ENCODE measurements around the gene PARP8.
A peak's percentile ranks its signal among the peaks of the same experiment; 100 is the strongest.
"Not testable (repeated sequence)": the region's sequence is repeated elsewhere in the genome, so short reads cannot be mapped to it uniquely, and the experiment has no call there.

Gene PARP8, protein sequence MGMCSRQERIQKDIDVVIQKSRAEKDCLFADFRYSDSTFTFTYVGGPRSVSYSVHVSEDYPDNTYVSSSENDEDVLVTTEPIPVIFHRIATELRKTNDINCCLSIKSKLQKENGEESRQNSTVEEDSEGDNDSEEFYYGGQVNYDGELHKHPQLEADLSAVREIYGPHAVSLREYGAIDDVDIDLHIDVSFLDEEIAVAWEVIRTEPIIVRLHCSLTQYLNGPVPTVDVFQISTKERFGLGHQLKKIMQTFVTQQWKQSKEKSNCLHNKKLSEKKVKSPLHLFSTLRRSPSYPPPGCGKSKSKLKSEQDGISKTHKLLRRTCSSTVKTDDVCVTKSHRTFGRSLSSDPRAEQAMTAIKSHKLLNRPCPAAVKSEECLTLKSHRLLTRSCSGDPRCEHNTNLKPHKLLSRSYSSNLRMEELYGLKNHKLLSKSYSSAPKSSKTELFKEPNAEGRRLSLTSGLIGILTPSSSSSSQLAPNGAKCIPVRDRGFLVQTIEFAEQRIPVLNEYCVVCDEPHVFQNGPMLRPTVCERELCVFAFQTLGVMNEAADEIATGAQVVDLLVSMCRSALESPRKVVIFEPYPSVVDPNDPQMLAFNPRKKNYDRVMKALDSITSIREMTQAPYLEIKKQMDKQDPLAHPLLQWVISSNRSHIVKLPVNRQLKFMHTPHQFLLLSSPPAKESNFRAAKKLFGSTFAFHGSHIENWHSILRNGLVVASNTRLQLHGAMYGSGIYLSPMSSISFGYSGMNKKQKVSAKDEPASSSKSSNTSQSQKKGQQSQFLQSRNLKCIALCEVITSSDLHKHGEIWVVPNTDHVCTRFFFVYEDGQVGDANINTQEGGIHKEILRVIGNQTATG

DNA sequence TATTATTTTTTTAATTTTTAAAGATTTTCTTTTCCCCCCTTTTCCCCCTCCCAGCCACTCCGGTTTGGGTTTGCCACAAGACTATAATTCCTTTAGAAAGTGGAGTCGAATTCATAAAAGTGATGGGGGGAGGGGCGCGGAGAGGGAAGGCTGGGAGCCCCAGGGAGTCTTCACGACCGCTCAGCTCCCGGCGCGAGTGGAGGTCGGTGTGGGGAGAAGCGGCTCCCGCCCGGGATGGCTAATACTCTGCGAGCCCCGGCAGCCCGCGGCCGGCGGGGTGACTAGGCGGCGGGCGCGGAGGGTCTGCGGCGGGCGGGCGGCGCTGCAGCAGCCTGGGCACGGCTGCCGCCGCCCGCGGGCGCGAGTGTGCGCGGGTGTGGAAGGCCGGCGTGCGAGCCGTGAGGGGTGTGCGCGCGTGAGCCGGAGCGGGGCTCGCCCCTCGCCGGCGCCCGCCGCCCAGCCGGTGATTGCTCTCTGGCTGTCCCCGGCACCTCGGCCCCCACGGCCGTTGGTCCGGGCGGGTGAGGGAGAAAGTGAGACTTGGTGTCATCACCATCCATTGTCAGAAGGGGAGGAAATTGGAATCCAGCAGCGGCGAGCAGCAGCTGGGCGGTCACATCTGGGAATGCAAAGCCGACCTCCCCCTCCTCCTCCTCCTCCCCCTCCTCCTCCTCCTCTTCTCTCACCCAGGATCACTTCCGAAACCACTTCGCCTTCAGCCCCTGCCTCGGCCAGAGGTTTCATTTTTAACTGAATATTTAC lies at the start of gene PARP8:
TSS of gene PARP8 (plus strand) at position 377 of the 762 bp plus-strand sequence. CDS start 459 bp downstream, outside the sequence.
- peak in 1 of 2 donors; percentile 17 for DNase-seq (ENCODE audit: low read depth in 2 of 2)

DNA sequence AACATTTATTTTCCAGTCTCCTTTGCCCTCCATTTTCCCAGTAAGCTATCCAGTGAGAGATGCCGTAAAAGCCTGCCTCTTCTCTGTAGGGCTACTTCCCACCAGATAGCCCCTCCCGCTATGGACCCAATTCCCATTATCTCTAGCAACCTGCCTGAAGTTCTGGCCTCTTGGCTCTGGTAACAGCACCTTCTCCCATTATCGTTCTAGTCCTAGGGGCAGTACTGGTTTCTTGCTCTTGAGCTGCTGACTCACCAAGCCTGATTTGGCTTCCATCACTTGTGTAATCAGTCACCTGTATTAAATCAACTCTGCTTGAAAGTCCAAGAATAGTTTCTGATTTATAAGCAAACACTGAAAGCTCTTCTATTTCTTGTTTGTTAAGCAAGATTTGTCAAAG lies 42.8 kb upstream of the PARP8 start:
- no peak for DNase-seq (ENCODE audit: low read depth in 2 of 2)

DNA sequence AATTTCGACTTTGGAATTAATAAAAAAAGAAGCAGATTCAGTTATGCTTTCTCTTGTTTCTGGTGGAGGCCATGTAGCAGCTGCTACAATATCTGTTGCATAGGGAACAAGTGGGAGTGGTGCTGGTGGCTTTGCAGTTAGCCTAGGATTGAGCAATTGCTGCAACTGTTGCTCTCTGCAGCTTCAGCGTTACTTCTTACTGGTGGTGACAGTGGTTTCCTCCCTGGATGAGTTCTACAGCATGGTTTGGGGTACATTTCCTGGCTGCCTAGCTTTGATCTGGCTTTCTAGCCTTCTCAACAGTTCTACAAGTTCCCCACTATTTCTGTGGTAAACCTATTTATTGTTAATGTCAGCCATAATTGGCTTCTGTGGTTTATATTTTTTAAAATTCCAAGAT lies 31.6 kb upstream of the PARP8 start:
- peak in 1 of 2 donors; percentile 12 for DNase-seq (ENCODE audit: low read depth in 2 of 2)

DNA sequence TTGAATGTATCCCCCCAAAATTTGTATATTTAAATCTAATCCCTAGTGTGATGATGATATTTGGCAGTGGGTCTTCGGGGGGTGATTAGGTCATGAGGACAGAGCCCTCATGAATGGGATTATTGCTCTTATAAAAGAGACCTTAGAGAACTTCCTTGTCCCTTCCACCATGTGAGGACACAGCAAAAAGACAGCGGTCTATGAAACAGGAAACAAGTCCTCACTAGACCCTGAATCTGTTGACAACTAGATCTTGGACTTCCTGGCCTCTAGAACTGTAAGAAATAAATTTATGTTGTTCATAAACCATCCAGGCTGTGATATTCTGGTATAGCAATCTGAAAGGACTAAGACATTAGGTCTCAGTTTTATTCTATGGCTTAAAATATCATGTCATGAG lies 28.9 kb upstream of the PARP8 start:
- not testable (repeated sequence) for DNase-seq (ENCODE audit: low read depth in 2 of 2)

DNA sequence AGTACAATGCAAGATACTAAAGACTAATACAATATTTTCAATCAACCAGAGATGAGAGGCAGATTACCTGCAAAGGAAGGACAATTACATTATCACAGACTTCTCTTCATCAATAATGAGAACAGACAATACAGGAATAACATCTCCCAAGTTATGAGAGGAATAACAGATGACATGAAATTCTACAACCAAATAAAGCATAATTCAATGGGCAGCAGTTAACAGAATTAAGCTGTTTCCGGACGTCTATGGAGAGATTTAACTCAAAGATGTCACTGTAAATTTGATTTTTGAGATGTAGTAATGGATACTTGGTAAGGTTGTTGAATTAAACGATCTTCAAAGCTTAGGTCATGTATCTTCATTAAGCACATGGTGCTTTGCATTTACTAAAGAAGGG lies 19.8 kb upstream of the PARP8 start:
- DNase-seq (ENCODE audit: low read depth in 2 of 2), result no peak

DNA sequence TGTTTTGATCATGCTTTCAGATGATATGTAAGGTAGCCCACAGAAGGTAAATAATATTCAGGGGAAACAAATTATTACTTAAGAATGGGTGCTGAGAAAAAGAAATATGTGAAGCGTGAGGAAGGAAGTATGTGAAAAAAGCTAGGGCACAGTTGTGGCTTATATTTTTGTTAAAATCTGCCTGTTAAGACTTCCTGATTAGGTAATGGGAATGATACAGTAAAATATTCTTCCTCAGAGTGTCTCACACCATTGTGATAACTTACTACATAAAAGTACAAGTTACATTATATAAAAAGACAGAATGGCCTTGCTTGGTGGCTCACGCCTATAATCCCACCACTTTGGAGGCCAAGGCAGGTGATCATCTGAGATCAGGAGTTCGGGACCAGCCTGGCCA lies 18.7 kb upstream of the PARP8 start:
- no peak for DNase-seq (ENCODE audit: low read depth in 2 of 2)

DNA sequence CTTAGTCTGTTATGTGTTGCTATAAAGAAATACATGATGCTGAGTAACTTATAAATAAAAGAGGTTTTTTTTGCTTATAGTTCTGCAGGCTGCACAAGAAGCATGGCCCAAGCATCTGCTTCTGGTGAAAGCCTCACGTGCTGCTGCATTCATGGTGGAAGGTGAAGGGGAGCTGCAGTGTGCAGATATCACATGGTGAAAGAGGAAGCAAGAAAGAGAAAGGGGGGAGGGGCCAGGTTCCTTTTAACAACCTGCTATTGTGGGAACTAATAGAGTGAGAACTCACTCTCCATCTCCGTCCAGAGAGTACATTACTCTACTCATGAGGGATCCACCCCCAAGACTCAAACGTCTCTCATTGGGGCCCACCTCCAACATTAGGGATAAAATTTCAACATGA lies 12.5 kb upstream of the PARP8 start:
- no peak for DNase-seq (ENCODE audit: low read depth in 2 of 2)

DNA sequence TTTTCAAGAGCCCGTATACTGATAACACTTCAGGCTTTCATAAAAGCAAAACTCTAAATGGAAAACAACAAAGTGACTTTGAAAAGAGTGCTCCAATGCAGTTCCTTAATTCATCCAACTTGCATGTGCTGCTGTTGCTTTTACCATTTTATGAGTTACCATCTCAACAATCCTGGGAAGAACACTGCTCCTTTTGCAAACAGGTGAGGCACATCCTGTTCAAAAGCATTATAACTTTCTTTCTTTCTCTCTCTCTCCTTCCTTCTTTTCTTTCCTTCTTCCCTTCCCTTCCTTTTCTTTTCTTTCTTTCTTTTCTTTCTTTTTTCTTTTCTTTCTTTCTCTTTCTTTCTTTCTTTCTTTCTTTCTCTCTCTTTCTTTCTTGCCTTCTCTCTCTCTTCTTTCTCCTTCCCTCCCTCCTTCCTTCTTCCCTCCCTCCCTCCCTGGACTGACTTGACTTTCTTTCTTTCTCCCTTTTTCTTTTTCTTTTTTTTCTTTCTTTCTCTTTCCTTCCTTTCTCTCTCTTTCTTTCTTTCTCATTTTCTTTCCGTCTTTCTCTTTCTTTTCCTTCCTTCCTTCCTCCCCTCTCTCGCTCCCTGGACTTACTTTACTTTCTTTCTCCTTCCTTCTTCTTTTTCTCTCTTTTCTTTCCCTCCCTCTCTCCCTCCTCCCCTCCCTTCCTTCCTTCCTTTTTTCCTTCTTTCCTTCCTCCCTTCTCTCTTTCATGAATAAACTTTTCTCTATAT lies 11.2 kb upstream of the PARP8 start:
- DNase-seq (ENCODE audit: low read depth in 2 of 2), result no peak

DNA sequence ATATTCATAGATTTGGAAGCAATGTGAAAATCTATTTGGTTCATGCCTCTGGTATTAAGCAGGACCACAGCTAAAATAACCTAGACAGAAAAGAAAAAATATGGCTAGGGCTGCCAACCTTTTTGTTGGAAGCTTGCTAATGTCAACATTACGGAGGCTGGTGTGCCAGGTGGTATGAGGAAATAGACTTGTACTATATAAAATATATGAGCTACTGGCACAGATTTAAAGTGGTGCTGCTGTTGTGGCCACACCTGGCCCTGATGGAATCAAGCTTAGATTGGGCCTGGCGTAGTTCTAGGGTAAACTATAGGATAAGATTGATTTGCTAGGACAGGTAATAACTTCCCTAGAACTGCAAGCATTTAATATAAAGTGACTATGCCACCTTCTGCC lies 10.6 kb upstream of the PARP8 start:
- DNase-seq (ENCODE audit: low read depth in 2 of 2), result no peak

DNA sequence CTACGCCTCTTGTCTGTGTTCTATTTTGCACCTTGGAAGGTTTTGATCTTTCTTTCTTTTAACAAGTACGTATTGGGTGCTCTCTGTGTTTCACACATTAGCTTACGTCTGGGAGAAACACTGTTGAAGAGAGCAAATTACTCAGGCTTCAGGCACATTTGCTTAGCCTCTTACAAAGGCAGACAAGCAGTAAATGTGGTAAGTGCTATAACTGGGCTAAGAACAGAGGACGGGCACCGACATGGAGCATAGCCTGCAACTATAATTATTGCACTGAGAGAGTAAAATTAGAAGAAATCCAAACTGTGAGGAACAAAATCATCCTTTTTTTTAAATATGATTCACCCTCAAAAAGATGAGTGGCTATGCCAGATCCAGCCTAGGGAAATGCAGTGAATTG lies 9.4 kb upstream of the PARP8 start:
- DNase-seq (ENCODE audit: low read depth in 2 of 2), result no peak

DNA sequence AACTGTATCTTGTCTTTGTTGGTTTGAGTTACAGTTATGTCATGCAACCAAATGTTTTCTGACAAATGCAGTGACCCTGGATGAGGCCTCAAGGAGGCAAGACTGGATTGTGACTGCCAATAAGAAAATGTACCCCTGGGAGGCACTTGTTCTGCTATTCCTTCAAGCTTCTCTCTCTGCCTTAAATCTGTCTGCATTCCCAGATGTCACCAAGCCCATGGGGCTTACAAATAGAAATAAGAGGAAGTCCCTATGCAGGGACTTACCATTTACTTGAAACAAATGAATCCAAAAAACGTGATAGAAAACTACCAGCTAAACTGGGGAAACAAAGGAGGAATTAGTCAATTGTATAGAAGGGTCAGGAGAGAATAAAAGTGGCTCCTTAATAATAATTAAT lies 8.2 kb upstream of the PARP8 start:
- DNase-seq (ENCODE audit: low read depth in 2 of 2), result no peak

DNA sequence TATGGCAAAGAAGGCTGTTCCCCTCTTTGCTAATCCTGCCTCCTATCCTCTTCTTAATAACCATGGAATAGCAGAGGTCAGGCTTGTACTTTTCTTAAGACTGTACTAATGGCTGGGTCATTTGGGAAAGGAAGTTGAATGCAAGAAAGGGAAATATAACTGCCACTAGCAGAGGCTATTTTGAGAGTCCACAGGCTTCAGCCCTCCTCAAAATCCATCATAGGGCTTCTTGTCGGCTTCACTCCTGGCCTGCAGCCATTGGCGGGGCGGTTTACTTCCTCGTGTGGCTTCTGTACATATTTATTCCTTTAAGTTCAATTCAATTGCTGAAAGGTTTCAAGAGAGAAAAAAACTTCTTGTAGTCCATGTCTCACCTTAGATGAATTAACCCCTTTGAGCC lies 2.8 kb upstream of the PARP8 start:
- no peak for DNase-seq (ENCODE audit: low read depth in 2 of 2)

DNA sequence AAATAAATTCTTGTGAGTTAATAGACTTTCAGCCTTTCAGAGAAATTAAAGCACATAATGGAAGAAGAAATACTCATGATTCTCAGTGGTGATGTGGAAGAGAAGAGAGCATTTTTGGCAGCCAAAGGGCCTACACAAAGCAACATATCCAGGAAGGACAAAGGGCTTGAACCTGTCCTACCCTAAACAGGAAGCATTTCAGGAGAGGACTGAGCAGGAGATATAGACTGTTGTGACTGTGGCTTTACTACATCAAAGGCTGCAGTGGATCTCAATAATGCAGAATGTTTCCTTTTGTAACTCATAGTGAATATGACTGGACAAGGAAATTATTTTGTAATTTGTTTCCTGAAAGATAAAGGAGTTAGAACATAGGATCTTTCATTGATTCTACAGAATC lies 1.3 kb upstream of the PARP8 start:
- no peak for DNase-seq (ENCODE audit: low read depth in 2 of 2)

DNA sequence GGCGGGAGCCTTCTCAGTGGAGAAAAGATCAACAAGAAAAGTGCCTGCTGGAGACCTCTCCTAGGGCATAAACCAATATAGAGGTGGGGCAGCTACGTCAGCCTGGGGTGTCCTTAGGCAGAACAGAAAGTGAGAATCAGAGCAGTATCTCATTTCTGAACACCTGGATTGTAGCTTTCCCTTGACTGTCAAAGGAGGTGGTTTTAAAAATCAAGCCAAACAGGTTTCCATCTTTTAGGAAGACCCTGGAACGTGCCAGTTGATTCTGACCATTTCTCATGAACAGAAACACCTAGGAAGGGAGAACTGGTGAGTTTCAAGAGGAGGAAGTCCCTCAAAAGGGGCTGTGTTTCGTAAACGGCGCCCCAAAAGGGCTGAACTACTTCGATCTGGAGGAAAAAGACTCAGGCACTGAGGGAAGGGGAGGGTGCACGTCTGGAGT lies 655 bp upstream of the PARP8 start:
- not testable (repeated sequence) for DNase-seq (ENCODE audit: low read depth in 2 of 2)

DNA sequence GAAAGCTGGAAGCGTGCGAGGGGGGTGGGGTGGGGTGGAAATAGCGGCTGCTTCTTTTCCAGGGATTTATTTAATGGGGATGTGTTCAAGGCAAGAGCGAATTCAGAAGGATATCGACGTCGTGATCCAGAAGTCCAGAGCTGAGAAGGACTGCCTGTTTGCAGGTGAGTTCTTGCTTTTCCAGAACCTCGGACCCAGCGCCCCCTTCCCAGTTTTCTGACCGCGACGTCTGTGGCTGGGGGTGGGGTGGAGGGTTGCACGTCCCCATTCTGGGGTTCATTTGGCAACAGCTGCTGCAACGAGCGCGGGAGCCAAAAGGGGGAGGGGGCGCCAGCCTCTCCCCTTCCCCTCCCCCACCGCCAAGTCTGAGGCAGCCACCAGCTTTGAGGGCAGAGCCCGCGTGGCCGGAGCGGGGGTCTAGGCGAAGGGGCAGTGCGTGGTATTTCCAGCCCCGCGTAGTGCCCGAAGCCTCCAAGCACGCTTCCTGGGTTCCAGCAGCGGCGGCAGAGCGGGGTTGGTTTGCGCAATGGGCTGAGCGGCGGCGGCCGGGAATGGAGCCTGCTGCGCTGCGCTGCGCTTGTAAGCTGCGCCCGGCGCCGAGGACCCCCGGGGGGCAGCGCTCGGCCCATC lies 701 bp downstream of the PARP8 start:
- DNase-seq (ENCODE audit: low read depth in 2 of 2), result no peak

DNA sequence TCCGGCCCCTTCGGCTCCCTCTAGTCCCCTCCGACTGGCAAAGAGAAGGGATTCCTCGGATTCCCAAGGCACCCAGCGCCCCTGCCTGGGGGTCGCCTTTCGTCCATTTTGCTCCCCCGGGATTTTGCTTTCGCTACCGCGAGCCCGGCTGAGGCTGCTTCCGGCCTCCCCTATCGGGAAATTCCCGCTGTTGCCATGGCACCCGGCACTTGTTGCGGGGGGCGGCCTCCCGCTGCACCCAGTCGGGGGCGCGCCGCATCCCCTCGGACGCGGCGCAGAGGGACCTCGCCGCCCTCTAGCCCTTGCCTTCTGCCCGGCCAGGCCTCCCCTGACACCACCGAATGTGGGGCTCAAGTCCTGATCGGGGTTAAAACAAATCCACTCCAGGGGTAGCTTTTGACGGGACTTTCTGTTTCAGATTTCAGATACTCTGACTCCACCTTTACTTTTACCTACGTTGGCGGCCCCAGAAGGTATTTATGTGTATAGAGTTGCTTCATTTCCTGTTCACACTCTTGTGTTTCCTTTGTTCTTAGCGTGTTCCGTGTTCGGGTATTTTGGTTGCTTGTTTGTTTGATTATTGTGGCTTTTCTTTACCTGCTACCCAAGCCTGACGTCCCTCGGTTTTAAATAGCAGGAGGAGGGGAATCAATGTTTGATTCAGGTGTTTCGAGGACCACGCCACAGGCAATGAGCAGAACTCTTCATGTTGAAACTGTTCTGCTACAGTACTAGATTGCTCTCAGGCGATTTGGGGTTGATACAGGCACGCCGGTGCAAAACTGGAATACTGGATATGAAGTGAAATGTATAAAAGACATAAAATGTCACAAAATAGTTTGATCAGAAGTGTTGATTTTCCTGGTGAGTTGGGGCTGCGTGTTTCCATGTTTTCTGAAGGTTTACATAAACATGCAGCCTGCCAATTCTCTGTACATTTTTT lies 1.5 kb downstream of the PARP8 start:
- DNase-seq (ENCODE audit: low read depth in 2 of 2), result peak; percentile 77

DNA sequence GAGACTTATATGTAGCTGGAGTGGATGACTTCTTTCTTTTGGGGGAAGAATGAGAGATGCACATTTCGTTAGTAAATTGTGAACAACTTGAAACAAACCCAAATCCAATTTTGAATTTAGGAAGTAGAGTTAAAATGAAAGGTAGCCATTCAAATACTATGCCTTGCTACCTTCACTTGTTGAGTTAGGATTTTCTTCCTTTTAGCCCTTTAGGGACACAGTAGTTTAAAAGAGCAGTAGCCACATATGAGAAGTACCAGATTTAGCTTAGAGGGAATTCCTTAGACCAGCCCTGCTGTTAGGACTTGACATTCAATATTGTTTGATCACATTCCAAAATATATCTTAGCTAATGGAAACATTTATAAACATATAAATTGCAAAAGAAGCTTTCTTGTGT lies 2.2 kb downstream of the PARP8 start:
- not testable (repeated sequence) for DNase-seq (ENCODE audit: low read depth in 2 of 2)

DNA sequence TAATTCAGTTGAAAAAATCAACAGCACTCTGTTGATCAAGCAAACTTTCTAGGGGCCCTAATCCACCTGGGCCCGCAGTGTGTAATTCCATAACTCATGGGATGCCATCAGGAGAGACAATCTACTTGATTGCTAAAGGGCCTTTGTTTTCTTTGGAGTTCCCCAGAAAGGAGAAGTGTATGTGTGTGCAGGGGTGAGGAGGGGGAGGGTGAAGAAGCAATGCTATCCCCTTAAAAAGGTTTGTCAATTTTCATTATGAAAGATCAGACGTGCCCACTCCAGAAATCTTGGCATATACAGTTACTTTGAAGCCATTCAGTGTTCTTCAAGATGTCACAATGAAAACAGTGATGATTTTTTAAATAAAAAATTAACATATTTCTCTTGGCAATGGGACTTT lies 6.2 kb downstream of the PARP8 start:
- DNase-seq (ENCODE audit: low read depth in 2 of 2), result no peak

DNA sequence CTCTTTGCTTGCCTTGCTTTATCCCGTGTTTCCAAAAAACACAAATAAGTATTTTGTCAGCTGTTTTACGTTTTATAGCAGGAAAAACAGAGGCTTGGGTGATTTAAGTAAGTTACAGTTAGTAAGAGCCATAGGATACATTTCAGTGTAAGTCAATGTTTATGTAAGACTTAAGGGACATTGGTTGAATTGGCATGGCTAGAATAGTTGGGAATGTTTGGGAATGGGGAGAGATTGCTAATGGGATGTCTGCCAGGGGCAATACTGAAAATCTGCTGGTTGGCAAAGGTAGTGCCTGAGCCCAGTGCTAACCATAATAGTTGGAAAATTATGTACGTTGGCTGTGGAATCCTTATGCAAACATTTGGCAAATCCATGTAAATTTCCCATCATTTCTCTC lies 7.0 kb downstream of the PARP8 start:
- DNase-seq (ENCODE audit: low read depth in 2 of 2), result not testable (repeated sequence)

DNA sequence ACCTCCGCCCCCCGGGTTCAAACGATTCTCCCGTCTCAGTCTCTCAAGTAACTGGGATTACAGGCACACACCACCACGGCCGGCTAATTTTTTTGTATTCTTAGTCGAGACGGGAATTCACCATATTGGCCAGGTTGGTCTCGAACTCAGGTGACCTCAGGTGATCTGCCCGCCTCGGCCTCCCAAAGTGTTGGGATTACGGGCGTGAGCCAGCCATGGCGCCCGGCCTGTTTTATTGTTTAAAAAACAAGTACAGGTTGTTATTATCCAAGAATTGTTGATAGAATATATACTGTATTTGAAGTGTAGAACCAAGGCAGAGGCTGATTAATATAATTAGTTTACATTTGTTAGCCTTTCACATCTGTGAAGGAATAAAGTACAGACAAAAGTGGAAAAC lies 8.9 kb downstream of the PARP8 start:
- no peak for DNase-seq (ENCODE audit: low read depth in 2 of 2)
